ENCODE results near the gene ARHGAP44.

- TF ChIP-seq CTCF (IDR thresholded peaks at IDR 0.05) = peak; percentile 52 to 87 (median 60)
- TF ChIP-seq POLR2AphosphoS5 (IDR thresholded peaks at IDR 0.05) = no peak
- TF ChIP-seq POLR2A (IDR thresholded peaks at IDR 0.05; ENCODE audit: low read depth) = no peak
These were observed 241.4 kb downstream of the ARHGAP44 start for GRCh38 chr17:13030459-13031300.

Measured in esophagus muscularis mucosa (tissue), 3 donors.